GM12872 (cell line): ENCODE measurements around the gene TNF.

Experiments
- CTCF ChIP-seq: IDR thresholded peaks from 3 replicates; pipeline ENCODE4 v1.5.1; 2011; ENCODE audit warnings: low read depth, mild to moderate bottlenecking, low read length, moderate library complexity; ENCODE audit not compliant: insufficient read depth

TNF gene

GRCh38 chr6:31567531-31568370, 7.6 kb upstream of the TNF start:
- TF ChIP-seq CTCF: no peak

- TF ChIP-seq CTCF: no peak
These were observed 6.8 kb upstream of the TNF start for GRCh38 chr6:31568537-31568961.

- TF ChIP-seq CTCF: no peak
These were observed 5.4 kb upstream of the TNF start for GRCh38 chr6:31569861-31570536.

- TF ChIP-seq CTCF: no peak
These were observed 3.1 kb upstream of the TNF start, which contains the start of gene LTA for GRCh38 chr6:31572041-31572911. TSS of gene LTA (plus strand) at chr6:31572289. CDS start at chr6:31572743, 454 bp downstream.

GRCh38 chr6:31573239-31574105, 1.9 kb upstream of the TNF start:
- no peak for TF ChIP-seq CTCF

- peak; percentile 28; the same call in 2 of the 3 replicates for TF ChIP-seq CTCF
These were observed 981 bp upstream of the TNF start for GRCh38 chr6:31574106-31575061.
